HUES48 (cell line): Measurements from ENCODE around the gene COL11A1.
"Not testable (repeated sequence)": the region's sequence is repeated elsewhere in the genome, so short reads cannot be mapped to it uniquely, and the experiment has no call there.

Source experiments
- H3K27ac ChIP-seq: one replicate; pipeline ENCODE4 v1.7.0; 2013; ENCODE audit warnings: low read depth, low read length, inconsistent platforms
- H3K27me3 ChIP-seq: 2 replicates; pipeline ENCODE4 v1.6.1; 2013; ENCODE audit warnings: mild to moderate bottlenecking, low read length; ENCODE audit not compliant: control insufficient read depth, insufficient read depth
- H3K36me3 ChIP-seq: 2 replicates; pipeline ENCODE4 v1.6.1; 2013; ENCODE audit warnings: low read length; ENCODE audit not compliant: control insufficient read depth, insufficient read depth
- H3K4me1 ChIP-seq: 2 replicates; pipeline ENCODE4 v1.6.1; 2013; ENCODE audit warnings: mild to moderate bottlenecking, low read length; ENCODE audit not compliant: control insufficient read depth, insufficient read depth
- H3K4me3 ChIP-seq: 2 replicates; pipeline ENCODE4 v1.5.1; 2013; ENCODE audit warnings: mild to moderate bottlenecking, low read depth, low read length
- H3K9ac ChIP-seq: 2 replicates; pipeline ENCODE4 v1.6.1; 2013; ENCODE audit warnings: mild to moderate bottlenecking, low read depth, low read length, moderate library complexity
- H3K9me3 ChIP-seq: 2 replicates; pipeline ENCODE4 v1.6.1; 2013; ENCODE audit warnings: low read length; ENCODE audit not compliant: control insufficient read depth, insufficient read depth

Gene COL11A1

GRCh38 chr1:103108376-103109150 is at the start of gene COL11A1:
COL11A1 (minus strand) TSS chr1:103108522; CDS start chr1:103108178, 344 bp downstream.
- H3K27me3 ChIP-seq: peaks cover 10% of the 10 kb centered on the region
- no peaks in the 10 kb centered on the region for H3K9me3 ChIP-seq
- H3K4me3 ChIP-seq: peak within 1 kb of the TSS; percentile 92
- no peaks in the 10 kb centered on the region for H3K36me3 ChIP-seq
- peak within 1 kb of the TSS; percentile 53 for H3K27ac ChIP-seq
- peak within 1 kb of the TSS; percentile 43; the same call in 1 of the 2 replicates for H3K9ac ChIP-seq
- H3K4me1 ChIP-seq: peaks cover 20% of the 10 kb centered on the region

- H3K36me3 ChIP-seq: no peaks in the 10 kb centered on the region
- H3K4me3 ChIP-seq: no peak overlapping the region
- no peak overlapping the region for H3K9ac ChIP-seq
- H3K4me1 ChIP-seq: no peaks in the 10 kb centered on the region
- H3K9me3 ChIP-seq: no peaks in the 10 kb centered on the region
- no peak overlapping the region for H3K27ac ChIP-seq
- no peaks in the 10 kb centered on the region for H3K27me3 ChIP-seq
These were observed 48.6 kb upstream of the COL11A1 start for GRCh38 chr1:103156966-103157365.

- no peaks in the 10 kb centered on the region for H3K36me3 ChIP-seq
- H3K27me3 ChIP-seq: no peaks in the 10 kb centered on the region
- H3K27ac ChIP-seq: no peak overlapping the region
- no peaks in the 10 kb centered on the region for H3K9me3 ChIP-seq
- H3K9ac ChIP-seq: no peak overlapping the region
- no peaks in the 10 kb centered on the region for H3K4me1 ChIP-seq
- no peak overlapping the region for H3K4me3 ChIP-seq
These were observed 37.8 kb upstream of the COL11A1 start for GRCh38 chr1:103146166-103146565.

GRCh38 chr1:103145449-103145848 is 37.1 kb upstream of the COL11A1 start:
- Histone ChIP-seq H3K27ac (no peak overlapping the region), H3K4me1 (no peaks in the 10 kb centered on the region), H3K36me3 (no peaks in the 10 kb centered on the region), H3K9me3 (no peaks in the 10 kb centered on the region), H3K9ac (no peak overlapping the region), H3K27me3 (no peaks in the 10 kb centered on the region), H3K4me3 (no peak overlapping the region)

GRCh38 chr1:103144681-103145080 is 36.4 kb upstream of the COL11A1 start:
- H3K4me1 ChIP-seq: no peaks in the 10 kb centered on the region
- no peak overlapping the region for H3K9ac ChIP-seq
- no peaks in the 10 kb centered on the region for H3K9me3 ChIP-seq
- H3K4me3 ChIP-seq: no peak overlapping the region
- no peaks in the 10 kb centered on the region for H3K27me3 ChIP-seq
- no peak overlapping the region for H3K27ac ChIP-seq
- no peaks in the 10 kb centered on the region for H3K36me3 ChIP-seq

- no peak overlapping the region for H3K27ac ChIP-seq
- H3K27me3 ChIP-seq: no peaks in the 10 kb centered on the region
- peaks cover 6% of the 10 kb centered on the region; the same call in 1 of the 2 replicates for H3K4me1 ChIP-seq
- no peaks in the 10 kb centered on the region for H3K36me3 ChIP-seq
- no peak overlapping the region for H3K9ac ChIP-seq
- no peaks in the 10 kb centered on the region for H3K9me3 ChIP-seq
- H3K4me3 ChIP-seq: no peak overlapping the region
These were observed 34.1 kb upstream of the COL11A1 start for GRCh38 chr1:103142461-103142860.

- H3K36me3 ChIP-seq: no peaks in the 10 kb centered on the region
- no peaks in the 10 kb centered on the region for H3K4me1 ChIP-seq
- H3K9me3 ChIP-seq: no peaks in the 10 kb centered on the region
- no peaks in the 10 kb centered on the region for H3K27me3 ChIP-seq
- no peak overlapping the region for H3K4me3 ChIP-seq
- H3K9ac ChIP-seq: no peak overlapping the region
- H3K27ac ChIP-seq: no peak overlapping the region
These were observed 21.5 kb upstream of the COL11A1 start for GRCh38 chr1:103129796-103130195.

GRCh38 chr1:103129255-103129654 is 20.9 kb upstream of the COL11A1 start:
- H3K9ac ChIP-seq: no peak overlapping the region
- H3K27ac ChIP-seq: no peak overlapping the region
- H3K27me3 ChIP-seq: no peaks in the 10 kb centered on the region
- H3K9me3 ChIP-seq: no peaks in the 10 kb centered on the region
- H3K4me1 ChIP-seq: no peaks in the 10 kb centered on the region
- H3K36me3 ChIP-seq: no peaks in the 10 kb centered on the region
- no peak overlapping the region for H3K4me3 ChIP-seq

- H3K4me3 ChIP-seq, H3K36me3 ChIP-seq, H3K27ac ChIP-seq, H3K4me1 ChIP-seq, H3K27me3 ChIP-seq, H3K9me3 ChIP-seq, H3K9ac ChIP-seq: not testable (repeated sequence)
These were observed 19.9 kb upstream of the COL11A1 start for GRCh38 chr1:103128256-103128655.

- no peaks in the 10 kb centered on the region for H3K4me1 ChIP-seq
- no peak overlapping the region for H3K9ac ChIP-seq
- no peak overlapping the region for H3K27ac ChIP-seq
- H3K27me3 ChIP-seq: no peaks in the 10 kb centered on the region
- no peak overlapping the region for H3K4me3 ChIP-seq
- no peaks in the 10 kb centered on the region for H3K36me3 ChIP-seq
- no peaks in the 10 kb centered on the region for H3K9me3 ChIP-seq
These were observed 16.9 kb upstream of the COL11A1 start for GRCh38 chr1:103125219-103125618.

- Histone ChIP-seq H3K4me1 (no peaks in the 10 kb centered on the region), H3K27me3 (no peaks in the 10 kb centered on the region), H3K9me3 (no peaks in the 10 kb centered on the region), H3K27ac (no peak overlapping the region), H3K9ac (no peak overlapping the region), H3K4me3 (no peak overlapping the region), H3K36me3 (no peaks in the 10 kb centered on the region)
These were observed 14.8 kb upstream of the COL11A1 start for GRCh38 chr1:103122983-103123720.
